Sigmoid colon (tissue), 4 donors: ENCODE data around the gene MDGA2.

Experiments used
- EP300 ChIP-seq, 4 donors: sonication (generic); formaldehyde crosslinking; IDR thresholded peaks; one replicate each; pipeline ENCODE4 v1.6.1; 2017; ENCODE audit warnings: antibody characterized with exemption in 4 of 4
- POLR2A ChIP-seq, 2 donors: fragments of 450-650 bp; IDR thresholded peaks; one replicate each; pipeline ENCODE4 v1.6.1; 2016; ENCODE audit warnings: antibody characterized with exemption in 2 of 2, mild to moderate bottlenecking in 2 of 2, moderate library complexity in 2 of 2
- POLR2AphosphoS5 ChIP-seq, 4 donors: sonication (generic); formaldehyde crosslinking; IDR thresholded peaks; one replicate each; pipeline ENCODE4 v1.6.1; 2017; ENCODE audit warnings: antibody characterized with exemption in 4 of 4
- TF ChIP-seq, protein P1 (sequence below), 4 experiments: fragments of 450-650 bp in 3 of 4; fragments of 200-600 bp in 1 of 4; IDR thresholded peaks; one replicate each; pipeline ENCODE4 v1.5.1; 2016 to 2019; ENCODE audit warnings: antibody characterized with exemption in 4 of 4, mild to moderate bottlenecking in 3 of 4, moderate library complexity in 2 of 4

DNA sequence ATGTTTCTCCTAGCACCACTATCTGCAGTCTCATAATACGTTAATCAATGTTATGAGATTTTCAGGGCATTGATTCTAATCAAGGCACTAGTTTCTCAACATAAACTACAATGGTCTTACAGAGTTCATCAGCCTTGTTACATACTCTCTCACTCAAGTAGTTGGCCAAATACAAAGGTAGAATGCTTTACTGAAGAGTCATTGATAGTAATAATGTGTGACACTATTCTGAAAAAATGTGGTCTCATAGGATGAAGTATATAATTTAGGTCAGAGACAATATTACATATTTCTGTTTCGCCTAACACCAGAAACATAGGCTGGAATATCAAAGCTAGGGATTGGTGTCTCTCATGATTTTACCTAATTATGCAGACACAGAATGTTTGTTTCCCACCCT, 35.2 kb upstream of the MDGA2 start:
- TF ChIP-seq, protein P1, sequence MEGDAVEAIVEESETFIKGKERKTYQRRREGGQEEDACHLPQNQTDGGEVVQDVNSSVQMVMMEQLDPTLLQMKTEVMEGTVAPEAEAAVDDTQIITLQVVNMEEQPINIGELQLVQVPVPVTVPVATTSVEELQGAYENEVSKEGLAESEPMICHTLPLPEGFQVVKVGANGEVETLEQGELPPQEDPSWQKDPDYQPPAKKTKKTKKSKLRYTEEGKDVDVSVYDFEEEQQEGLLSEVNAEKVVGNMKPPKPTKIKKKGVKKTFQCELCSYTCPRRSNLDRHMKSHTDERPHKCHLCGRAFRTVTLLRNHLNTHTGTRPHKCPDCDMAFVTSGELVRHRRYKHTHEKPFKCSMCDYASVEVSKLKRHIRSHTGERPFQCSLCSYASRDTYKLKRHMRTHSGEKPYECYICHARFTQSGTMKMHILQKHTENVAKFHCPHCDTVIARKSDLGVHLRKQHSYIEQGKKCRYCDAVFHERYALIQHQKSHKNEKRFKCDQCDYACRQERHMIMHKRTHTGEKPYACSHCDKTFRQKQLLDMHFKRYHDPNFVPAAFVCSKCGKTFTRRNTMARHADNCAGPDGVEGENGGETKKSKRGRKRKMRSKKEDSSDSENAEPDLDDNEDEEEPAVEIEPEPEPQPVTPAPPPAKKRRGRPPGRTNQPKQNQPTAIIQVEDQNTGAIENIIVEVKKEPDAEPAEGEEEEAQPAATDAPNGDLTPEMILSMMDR (IDR thresholded peaks at IDR 0.05): no peak
- TF ChIP-seq POLR2A (IDR thresholded peaks at IDR 0.05) (no peak), EP300 (IDR thresholded peaks at IDR 0.05) (no peak), POLR2AphosphoS5 (IDR thresholded peaks at IDR 0.05) (no peak)
